Amniotic stem cell (primary cell): ENCODE results near the gene WASHC4.
A peak's percentile ranks its signal among the peaks of the same experiment; 100 is the strongest.
"Not testable (repeated sequence)": the region's sequence is repeated elsewhere in the genome, so short reads cannot be mapped to it uniquely, and the experiment has no call there.

Source experiments
- DNase-seq: peaks from one replicate; lab custom pipeline; 2025; lab: John Stamatoyannopoulos, UW

The WASHC4 gene

DNA sequence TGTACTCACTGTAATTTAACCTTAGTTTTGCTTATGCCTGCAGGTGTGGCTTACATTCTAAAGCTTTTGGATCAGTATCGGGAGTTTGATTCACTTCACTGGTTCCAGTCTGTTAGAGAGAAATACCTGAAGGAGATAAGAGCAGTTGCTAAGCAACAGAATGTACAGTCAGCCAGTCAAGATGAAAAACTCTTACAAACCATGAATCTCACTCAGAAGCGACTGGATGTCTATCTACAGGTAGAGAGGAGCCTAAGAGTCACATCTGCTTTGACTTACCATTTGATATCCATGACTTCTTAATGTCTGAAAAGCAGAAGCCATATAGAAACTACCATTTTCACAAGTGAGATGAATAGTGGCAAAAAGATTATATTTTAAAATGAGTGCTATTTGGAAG is 56.5 kb downstream of the WASHC4 start:
- no peak for DNase-seq

DNA sequence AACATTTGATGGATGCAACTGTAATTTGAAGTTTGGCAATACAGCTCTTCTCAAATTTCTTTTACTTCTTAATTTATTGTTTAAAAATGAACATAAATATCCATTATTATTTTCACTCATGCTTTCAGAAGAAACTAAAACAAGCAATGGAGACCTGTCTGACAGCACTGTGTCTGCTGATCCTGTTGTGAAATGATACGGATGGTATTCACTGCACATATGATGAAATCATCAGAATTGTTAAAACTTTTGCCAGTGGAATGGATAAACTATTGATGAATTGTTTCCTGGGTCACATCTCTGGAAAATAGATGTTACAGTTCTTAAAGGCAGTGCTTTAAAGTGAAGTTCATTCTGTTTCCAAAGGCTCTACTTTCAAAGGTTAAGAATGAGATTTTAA is 59.2 kb downstream of the WASHC4 start:
- no peak for DNase-seq

DNA sequence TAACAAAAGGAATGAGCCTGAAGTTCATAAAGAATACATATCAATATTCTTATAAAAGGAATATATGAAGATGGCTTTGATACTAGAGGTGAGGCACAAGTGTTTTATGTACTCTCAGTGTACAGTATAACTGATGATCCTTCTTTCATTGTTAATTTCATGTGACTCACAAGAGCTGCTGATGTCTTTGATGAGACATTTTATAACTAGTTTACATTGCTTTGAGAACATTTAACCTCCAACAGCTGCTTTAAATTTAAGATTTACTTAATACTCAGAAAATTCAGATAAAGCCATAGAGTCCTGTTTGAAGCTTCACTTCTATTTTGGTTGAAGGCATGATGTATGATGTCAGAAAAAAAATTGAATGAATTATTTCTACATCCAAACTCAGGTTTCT is 59.8 kb downstream of the WASHC4 start:
- DNase-seq: no peak

DNA sequence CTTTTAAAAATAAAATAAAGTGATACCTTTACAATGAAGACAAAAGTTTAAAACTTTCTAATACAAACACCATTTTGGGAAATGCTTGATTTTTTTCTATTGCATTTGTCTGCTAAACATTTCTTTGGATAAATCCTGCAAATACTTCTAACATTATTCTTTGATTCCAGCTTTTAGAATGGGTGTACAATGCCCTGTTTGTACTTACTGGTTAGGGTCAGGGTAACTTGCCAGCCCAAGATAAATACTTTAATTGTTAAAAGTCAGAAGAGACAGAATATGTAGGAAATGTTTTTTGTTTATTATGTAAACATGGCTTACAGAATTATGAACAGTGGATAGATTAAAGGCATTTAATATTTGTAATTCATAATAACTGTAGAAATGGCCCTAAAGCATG is 60.5 kb downstream of the WASHC4 start:
- no peak for DNase-seq

DNA sequence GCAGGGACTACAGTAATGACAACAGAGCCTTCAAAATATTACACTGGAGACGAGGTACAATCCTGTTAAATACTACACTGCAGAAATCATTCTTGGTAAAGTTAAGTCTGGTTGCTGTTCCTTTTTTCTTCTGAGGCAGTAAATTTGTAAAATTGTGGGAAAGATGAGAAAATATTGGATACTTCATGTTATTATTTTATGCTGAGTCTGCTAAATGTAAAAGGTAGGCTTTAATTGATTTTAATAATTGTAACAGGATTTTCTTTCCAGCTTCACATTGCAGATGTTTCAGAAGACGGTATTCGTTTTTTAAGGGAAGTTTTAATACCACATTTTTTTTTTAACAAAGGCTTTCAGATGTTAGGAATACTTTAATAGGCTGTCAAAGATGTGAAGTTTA is 62.6 kb downstream of the WASHC4 start:
- DNase-seq: no peak

DNA sequence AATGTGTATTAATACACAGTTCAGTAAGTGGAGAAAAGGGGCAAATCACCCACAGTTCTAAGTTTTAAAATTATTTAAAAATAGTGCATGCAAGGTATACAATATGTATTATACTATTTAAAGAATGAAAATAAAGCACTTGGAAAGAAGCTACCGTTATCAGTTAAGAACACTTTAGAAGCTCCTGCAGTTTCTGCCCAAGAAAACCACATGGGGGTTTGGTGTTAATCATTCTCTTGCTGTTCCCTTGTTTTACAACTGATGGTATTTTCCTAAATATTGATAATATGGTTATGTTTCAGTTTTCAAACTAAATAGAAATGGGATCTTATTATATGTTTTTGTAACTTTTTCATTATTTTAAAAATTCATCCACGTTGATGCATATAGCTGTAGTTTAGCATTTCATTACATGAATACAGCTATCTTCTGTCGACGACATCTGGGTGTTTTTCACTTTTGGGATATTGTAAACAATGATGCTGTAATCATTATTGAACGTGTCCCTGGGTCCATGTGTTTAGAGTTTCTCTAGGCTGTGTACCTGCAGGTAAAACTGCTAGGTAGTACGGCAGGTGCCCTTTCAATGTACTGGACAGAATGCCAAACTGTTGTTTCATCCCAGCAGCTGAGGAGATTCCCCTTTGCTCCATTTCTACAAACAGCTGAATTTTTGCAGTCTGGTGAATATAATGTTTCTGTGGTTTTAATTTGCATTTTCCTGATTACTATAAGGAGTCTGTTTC is 64.3 kb downstream of the WASHC4 start:
- DNase-seq: no peak

DNA sequence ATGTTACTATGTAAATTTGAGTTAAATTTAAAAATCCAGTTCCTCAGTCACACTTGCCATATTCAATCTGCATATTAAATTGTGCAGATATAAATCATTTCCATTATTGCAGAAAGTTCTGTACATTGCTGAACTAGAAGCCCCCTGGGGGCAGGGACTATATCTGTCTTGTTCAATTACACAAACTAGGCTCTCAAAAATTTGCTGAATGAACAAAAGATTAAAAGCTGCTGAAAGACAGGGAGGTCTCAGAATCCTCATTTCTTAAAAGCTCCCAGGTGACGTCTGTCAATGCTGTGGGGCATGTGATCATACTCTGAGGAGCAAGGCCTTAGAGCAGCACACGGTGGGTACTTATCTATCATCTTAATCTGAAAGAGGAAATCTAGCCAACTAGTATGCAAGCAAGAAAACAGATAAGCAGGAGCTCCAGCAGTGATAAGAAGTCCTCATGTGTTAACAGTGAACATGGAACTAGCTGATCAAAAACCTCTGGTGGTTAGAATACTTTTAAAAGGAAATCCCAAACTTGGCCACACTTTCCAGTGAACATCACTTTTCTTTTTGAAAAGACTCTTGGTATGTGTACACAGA is 68.0 kb downstream of the WASHC4 start:
- DNase-seq: no peak

DNA sequence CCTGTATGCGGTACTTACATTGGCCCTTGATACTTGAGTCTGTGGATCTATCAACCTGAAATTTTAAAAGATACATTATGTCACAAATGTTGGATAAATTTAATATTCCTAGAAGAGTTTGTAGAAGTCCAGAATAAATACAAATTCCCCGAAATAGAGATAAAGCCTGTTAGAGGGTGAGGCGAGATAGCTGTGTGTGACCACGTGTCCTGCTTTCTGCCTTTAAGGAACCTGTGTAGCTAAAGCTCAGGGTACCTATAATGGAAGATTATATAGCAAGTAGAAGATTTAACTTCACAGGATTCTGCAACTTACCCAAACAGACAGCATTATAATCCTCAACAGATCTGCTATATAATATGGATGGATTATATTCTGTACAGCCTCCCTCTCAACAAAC is 69.7 kb downstream of the WASHC4 start:
- DNase-seq: no peak

DNA sequence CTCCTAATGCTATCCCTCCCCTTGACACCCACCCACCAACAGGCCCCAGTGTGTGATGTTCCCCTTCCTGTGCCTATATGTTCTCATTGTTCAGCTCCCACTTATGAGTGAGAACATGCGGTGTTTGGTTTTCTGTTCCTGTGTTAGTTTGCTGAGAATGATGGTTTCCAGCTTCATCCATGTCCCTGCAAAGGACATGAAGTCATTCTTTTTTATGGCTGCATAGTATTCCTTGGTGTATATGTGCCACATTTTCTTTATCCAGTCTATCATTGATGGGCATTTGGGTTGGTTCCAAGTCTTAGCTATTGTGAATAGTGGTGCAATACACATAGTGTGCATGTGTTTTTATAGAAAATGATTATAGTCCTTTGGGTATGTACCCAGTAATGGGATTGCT is 71.6 kb downstream of the WASHC4 start:
- DNase-seq: not testable (repeated sequence)

DNA sequence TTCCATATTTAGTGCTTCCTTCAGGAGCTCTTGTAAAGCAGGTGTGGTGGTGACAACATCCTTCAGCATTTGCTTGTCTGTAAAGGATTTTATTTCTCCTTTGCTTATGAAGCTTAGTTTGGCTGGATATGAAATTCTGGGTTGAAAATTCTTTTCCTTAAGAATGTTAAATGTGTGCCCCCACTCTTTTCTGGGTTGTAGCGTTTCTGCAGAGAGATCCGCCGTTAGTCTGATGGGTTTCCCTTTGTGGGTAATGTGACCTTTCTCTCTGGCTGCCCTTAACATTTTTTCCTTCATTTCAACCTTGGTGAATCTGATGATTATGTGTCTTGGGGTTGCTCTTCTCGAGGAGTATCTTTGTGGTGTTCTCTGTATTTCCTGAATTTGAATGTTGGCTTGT is 75.9 kb downstream of the WASHC4 start:
- DNase-seq: not testable (repeated sequence)

DNA sequence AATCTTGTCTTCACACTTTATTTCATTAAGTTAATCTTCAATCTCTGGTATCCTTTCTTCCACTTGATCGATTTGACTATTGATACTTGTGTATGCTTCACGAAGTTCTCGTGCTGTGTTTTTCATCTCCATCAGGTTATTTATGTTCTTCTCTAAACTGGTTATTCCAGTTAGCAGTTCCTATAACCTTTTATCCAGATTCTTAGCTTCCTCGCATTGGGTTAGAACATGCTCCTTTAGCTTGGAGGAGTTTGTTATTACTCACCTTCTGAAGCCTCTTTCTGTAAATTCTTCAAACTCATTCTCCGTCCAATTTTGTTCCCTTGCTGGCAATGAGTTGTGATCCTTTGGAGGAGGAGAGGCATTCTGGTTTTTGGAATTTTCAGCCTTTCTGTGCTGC is 76.4 kb downstream of the WASHC4 start:
- DNase-seq: not testable (repeated sequence)

DNA sequence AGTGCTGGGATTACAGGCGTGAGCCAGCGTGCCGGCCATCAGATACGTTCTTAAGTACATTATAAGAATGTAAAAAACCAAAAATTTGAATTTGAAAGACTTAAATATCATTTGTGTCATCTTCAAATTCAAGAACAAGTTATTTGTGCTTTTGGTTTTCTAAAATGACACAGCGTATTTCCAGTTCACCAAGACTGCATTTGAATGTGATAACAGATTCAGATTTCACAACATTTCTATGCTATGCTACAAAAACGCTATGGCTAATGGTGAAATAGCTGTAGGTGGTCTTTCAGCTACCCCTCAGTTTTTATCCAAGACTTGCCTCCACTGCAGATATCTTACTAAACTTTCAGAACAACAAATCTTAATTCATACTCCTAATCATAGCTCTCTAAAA is 81.8 kb downstream of the WASHC4 start:
- no peak for DNase-seq

DNA sequence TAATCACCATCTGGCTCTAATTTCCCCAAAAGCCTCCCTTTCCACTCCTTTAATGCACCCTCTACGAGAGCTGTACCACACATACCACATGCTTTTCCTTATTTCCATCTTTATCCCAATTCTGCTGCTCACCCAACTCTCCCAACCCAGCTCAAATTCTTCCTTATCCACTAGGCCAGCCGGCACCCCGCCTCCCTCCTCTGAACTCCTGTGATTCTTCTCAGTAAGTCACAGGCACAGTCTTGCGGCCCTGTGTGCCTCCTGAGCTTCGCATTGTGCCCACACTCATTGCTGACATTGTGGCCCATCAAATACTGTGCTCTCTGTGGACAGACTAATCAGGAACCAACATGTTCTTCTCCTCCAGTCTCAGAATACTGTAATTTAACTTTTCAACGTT is 83.0 kb downstream of the WASHC4 start:
- DNase-seq: no peak

DNA sequence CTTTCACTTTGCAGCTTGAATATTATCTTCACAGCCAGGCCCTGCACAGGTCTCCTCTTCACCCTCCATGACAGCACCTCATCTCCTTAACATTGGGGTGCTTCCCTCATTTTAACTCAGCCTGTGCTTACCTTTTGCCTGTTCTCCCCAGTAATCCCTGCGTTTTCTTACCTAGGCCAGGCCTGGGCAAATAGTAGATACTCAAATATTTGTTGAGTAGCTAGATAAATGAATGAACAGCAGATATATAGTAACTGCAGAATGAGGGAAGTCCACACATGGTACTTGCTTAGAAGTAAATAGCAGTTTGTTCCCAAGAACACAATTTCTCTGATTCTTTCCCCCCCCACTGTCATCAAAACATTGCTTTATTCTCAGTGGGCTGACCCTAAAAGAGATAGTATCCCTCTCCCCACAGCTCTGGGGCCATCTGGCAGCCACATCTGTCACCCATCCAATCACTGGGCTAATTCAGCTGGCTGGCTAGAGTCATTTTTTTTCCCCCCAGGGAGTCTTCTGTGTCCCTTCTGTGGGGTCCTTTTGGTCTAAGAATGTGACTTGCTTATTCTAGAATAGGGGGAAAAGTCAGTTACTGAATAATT is 85.2 kb downstream of the WASHC4 start:
- no peak for DNase-seq

DNA sequence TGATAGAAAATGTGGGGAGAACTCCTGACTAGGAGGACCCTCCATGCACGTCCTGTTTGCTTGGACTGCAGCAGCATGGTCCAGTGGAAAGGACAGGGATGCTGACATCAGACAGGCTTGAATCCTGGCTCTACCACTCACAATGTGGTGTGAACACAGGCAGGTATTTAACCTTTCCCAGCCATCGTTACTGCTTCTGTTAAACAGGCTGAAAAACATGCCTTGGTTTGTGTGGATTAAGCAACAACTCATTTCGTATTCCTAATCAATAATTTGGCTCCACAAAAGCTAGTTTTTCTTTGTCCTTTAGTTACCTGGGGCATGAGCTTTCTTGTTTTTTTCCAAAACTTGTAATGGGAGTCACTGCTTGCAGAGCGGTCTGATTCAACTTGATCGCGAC is 87.4 kb downstream of the WASHC4 start:
- no peak for DNase-seq

DNA sequence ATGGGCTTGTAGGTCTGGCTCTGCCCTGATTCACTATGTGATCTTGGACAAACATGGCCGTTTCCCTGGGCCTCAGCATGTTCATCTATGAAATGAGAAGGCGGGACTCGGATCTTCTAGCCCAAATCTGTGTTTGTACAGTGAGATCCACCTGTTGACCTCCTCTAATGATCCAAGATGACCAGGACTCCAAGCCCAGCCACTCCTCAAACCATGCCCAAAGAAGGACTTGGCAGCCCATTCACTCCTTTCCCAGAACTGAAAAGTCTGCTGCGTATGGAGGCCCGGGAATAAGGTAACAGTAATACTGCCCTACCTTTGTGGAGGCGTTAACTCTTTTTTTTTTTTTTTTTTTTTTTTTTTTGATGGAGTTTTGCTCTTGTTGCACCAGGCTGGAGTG is 88.6 kb downstream of the WASHC4 start:
- DNase-seq: no peak

DNA sequence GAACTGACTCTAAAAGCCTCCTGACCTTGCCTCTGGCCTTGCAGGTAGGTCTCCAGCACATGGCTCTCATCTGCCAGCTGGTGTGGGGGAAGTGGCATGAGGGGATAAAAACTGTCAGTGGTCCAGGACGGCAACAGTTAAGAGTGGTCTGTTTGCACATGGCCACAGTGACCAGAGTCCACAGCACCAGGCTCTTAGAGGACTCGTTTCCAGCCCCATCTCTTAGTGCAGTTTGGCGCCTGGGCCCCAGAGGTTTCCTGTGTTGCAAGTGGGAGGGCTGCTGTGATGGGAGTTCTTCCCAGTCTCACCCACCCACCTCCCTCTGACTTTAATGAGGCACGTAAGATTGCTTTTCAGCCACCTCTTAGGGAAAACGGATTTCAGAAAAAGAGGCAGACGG is 91.4 kb downstream of the WASHC4 start:
- DNase-seq: no peak

DNA sequence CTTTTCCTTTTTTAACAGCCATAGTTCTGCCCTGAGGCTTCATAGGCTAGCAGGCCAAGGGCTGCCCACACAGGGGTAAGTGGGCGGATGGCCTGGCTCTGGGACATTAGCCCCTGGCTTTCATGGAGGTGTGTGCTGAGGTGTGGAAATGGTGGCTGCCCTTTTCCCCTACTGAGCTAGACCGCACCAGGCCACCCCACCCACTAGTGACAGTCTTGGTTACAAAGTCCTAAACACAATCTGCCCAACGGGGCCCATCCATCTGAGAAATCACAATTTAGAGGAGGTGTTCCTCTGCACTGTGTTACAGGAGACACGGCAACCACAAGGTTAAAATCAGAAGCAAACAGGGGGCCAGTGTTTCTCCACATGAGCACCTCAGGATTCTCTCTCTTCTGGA is 92.9 kb downstream of the WASHC4 start:
- DNase-seq: no peak

DNA sequence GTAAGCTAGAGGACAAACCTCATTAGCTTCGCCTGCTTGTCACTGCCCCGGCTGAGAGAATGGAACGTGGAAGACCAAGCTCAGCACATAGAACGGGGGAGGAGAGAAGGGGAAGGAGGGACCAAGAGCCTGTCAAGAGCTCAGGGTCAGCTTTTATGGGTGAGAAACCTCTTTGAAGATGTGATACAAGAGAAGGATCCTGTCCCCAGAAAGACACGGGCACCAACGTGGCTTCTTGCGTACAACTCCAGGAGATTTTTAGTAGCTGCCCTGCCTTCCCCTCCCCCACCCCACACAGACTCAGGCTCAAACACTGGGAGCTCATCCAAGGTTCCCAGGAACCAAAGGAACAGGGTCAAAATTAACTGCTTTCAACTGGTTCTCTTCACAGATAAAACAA is 93.8 kb downstream of the WASHC4 start:
- no peak for DNase-seq

DNA sequence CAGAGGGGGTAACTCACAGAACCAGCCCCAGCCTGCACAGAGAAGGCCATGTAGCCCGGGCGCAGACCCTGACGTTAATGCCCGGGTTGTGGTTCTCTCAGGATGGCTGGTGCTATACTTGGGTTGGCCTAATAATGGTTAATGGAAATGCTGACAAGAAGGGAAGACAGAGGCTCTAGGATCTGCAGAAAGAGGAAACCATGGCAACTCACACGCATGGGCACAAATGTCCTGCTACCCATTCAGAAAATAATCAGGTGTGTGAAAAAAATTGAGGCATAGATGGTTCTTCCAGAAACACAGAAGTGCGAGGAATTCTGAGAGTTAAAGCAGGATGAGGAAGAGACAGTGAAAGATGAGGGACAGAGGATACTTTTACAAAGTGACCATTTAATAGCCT is 94.7 kb downstream of the WASHC4 start:
- DNase-seq: no peak

DNA sequence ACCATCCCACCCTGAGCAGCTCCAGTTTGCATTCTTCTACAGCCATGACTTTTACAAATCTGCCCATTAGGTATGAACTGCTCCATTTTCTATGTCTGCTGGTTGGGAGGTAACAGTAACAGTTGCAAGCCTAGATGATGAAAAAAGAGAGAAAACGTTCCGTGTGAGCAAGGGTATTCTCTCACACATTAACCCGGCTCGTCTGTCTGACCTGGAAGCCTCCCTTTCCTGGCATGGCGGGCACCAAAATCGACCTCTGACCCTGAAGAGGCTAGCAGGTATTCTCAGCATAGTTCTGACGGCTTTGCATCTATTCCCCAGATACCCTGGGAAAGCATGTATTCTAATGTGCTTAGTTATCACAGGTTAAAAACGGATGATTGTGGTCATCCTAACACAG is 96.6 kb downstream of the WASHC4 start:
- DNase-seq: no peak

DNA sequence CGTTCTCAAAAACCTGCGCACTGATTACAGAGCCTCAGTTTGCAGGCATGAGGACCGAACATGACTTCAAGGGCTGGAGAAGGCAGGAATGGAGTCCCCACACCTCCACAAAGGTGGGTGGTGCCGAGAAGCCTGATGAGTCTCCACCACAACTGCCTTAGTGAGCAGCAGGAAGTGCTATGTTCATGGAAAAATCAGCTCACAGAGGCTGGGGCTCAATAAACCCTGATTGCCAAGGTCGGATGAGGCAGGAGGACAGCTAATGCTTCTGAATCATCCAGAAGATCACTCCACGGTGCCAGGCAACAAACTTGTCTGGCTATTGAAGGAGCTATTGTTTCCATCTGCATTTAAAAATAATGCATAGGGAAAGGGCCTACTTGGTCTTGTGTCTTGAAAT is 97.4 kb downstream of the WASHC4 start:
- peak; percentile 75 for DNase-seq

DNA sequence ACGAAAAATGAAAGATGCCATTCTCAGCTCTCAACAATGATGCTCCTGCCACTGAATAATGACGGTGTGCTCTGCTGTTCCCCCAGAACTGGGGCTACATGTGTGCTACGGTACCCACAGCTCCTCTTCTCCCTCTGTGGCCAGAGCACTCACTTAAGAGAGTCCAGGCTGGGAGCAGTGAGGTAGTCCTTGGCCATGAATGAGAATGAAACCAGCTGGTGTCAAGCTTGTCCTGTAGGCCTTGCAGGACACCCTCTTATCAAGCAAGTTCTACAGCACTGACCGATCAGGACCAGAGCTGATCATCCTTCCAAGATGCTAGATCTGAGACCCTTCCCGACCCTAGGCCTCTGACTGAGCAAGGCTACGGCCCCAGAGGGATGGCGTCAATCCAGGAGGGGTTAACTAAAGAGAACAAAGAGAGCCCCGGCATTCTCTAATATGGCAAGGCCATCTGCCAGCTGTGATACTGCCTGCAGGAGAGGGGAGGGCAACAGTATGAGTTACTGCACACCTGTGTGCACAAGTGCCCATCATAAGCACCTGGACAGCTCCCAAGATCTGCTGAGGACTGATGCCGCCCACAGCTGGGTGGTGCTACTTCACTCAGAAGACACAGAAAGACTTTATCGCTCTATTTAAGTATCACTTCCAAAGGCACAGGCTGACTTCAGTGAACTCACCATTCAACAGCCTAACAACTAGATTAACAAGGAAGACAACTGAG is 98.0 kb downstream of the WASHC4 start:
- DNase-seq: no peak
